Duodenal mucosa (tissue), 2 donors: ENCODE data around the gene MDGA2.
"Not testable (repeated sequence)": the region's sequence is repeated elsewhere in the genome, so short reads cannot be mapped to it uniquely, and the experiment has no call there.

ENCODE experiments used
- H3K27ac ChIP-seq: one replicate; pipeline ENCODE4 v1.7.0; 2013; ENCODE audit warnings: low read depth, low read length
- H3K27me3 ChIP-seq, 2 donors: one replicate each; pipeline ENCODE4 v1.7.0; 2013; ENCODE audit warnings: low read length in 2 of 2, control low read depth in 1 of 2; ENCODE audit not compliant: insufficient read depth in 2 of 2, control insufficient read depth in 1 of 2
- H3K36me3 ChIP-seq, 2 donors: one replicate each; pipeline ENCODE4 v1.7.0; 2013; ENCODE audit warnings: low read length in 2 of 2, control low read depth in 1 of 2; ENCODE audit not compliant: insufficient read depth in 2 of 2, control insufficient read depth in 1 of 2
- H3K4me1 ChIP-seq, 2 donors: one replicate each; pipeline ENCODE4 v1.7.0; 2013; ENCODE audit warnings: low read length in 2 of 2, control low read depth in 1 of 2; ENCODE audit not compliant: insufficient read depth in 2 of 2, control insufficient read depth in 1 of 2
- H3K4me3 ChIP-seq, 2 donors: one replicate each; pipeline ENCODE4 v1.7.0; 2013; ENCODE audit warnings: low read length in 2 of 2, low read depth in 1 of 2
- H3K9ac ChIP-seq, 2 donors: one replicate each; pipeline ENCODE4 v1.7.0; 2013; ENCODE audit warnings: low read length in 2 of 2, low read depth in 1 of 2
- H3K9me3 ChIP-seq, 2 donors: one replicate each; pipeline ENCODE4 v1.7.0; 2013; ENCODE audit warnings: low read length in 2 of 2, control low read depth in 1 of 2; ENCODE audit not compliant: control insufficient read depth in 1 of 2

Gene MDGA2

DNA sequence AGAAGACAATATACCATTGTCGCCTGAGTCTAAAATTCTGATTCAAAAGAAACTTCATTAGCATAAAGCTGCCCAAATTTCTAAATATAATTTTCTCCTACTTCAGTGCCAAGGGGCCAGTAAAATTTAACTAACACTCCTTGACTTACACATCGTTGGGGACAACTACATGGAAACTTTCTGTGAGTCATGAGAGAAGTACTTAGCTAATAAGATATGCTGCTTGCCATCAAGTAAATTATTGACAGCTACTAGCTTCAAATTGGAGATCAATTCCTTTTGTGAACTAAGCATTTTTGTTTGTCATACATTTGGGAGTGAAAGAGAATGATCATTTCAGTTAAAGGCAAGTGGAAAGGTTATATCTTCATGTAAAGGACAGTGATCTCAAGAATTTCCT lies 373.3 kb downstream of the MDGA2 start:
- Histone ChIP-seq H3K36me3 (no peaks in the 10 kb centered on the region), H3K9me3 (no peaks in the 10 kb centered on the region), H3K27ac (no peak overlapping the region), H3K4me1 (no peaks in the 10 kb centered on the region), H3K9ac (no peak overlapping the region), H3K27me3 (no peaks in the 10 kb centered on the region), H3K4me3 (no peak overlapping the region)

DNA sequence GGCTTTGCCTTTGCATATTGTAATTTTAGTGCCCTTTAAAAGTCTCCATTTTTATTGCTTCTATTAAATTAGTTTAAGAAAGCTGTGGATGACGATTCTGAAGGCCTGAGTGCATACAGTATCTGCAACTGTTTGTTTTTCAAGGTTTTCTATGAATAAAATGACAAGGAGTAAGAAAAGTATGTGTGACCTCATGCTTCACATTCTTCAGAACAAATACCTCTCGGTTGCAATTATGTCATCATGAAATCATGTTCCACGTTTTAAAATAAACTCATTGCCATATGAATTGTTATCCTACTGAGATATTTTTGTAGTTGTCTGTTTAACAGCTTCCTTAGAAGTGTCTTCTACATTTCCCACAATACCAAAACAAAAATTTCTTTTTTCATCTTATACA lies 374.6 kb downstream of the MDGA2 start:
- Histone ChIP-seq H3K27me3 (no peaks in the 10 kb centered on the region), H3K4me1 (no peaks in the 10 kb centered on the region), H3K36me3 (no peaks in the 10 kb centered on the region), H3K4me3 (no peak overlapping the region), H3K9ac (no peak overlapping the region), H3K27ac (no peak overlapping the region), H3K9me3 (no peaks in the 10 kb centered on the region)

DNA sequence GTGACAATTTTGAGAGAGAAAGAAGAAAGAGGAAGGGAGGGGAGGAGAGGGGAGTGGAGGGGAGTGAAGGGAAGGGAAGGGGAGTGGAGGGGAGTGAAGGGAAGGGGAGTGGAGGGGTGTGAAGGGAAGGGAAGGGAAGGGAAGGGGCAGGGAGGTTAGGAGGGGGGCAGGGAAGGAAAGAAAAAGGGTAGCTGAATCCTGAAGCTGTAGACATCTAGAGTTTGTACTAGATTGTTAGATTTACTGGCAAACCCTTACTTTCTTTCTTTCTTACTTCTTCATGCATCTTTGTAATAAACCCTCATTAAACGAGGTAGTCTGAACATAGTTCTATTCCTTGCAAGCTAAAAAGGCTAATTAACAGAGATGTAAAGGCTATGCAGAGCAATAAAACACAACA lies 378.0 kb downstream of the MDGA2 start:
- Histone ChIP-seq H3K4me3 (no peak overlapping the region), H3K9ac (no peak overlapping the region), H3K36me3 (no peaks in the 10 kb centered on the region), H3K9me3 (no peaks in the 10 kb centered on the region), H3K27ac (no peak overlapping the region), H3K27me3 (no peaks in the 10 kb centered on the region), H3K4me1 (no peaks in the 10 kb centered on the region)

DNA sequence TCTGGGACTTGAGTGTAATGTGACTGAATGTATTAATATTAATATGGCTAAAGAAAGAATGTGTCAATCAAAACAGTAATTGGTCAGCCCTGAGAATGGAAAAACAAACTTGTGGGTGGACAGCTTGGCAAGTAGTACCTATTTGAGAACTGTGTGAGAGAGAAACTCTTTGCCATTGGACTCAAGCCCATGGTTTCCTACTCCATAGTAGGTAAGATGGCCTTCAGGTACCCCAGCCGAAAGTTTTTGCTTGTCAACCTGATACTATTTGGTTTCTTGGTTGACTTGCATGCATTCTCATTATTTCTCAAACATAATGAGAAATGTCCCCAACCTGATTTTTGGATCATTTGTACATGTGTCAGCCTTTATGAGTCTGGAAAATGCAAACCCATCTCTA lies 391.1 kb downstream of the MDGA2 start:
- H3K9me3 ChIP-seq, result no peaks in the 10 kb centered on the region
- no peak overlapping the region for H3K4me3 ChIP-seq
- H3K27ac ChIP-seq, result no peak overlapping the region
- H3K9ac ChIP-seq, result no peak overlapping the region
- H3K36me3 ChIP-seq, result no peaks in the 10 kb centered on the region
- no peaks in the 10 kb centered on the region for H3K4me1 ChIP-seq
- no peaks in the 10 kb centered on the region for H3K27me3 ChIP-seq

DNA sequence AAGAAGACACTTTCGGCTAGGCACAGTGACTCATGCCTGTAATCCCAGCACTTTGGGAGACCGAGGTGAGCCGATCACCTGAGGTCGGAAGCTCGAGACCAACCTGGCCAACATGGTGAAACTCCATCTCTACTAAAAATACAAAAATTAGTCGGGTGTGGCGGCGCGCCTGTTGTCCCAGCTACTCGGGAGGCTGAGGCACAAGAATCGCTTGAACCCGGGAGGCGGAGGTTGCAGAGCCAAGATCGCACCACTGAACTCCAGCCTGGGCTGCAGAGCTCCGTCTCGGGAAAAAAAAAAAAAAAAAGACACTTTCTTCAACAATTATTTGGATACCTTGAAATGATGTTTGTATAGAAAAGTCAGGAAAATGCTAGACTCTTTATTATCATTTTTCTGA lies 393.6 kb downstream of the MDGA2 start:
- H3K9ac ChIP-seq, H3K4me3 ChIP-seq, H3K27me3 ChIP-seq, H3K9me3 ChIP-seq, H3K27ac ChIP-seq, H3K4me1 ChIP-seq, H3K36me3 ChIP-seq: not testable (repeated sequence)

DNA sequence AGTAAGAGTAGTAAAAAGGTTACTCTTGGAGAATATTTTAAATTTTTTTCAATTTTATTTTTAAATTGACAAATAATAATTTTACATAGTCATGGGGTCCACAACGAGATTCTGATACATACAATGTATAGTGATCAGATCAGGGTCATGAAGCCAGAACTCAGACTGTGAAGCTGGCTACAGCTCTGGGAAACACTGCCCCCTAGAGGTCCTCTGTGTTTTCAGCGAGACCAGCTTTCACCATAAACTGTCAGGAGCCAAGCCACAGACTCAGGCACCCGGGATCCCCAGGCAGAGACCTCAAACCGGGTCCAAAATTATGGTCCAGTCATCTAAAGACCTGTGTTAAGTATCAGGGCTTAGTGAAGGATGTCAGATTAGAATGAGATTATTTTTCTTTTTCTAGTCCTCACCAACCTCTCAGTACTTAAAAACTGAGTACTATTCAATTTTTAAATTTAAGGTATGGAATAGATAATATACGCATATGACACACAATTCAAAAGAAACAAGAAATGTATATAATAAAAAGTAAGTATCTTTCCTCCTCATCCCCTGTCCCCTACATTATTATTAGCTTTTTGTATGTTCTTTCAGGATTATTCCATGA lies 397.1 kb downstream of the MDGA2 start:
- no peaks in the 10 kb centered on the region for H3K27me3 ChIP-seq

DNA sequence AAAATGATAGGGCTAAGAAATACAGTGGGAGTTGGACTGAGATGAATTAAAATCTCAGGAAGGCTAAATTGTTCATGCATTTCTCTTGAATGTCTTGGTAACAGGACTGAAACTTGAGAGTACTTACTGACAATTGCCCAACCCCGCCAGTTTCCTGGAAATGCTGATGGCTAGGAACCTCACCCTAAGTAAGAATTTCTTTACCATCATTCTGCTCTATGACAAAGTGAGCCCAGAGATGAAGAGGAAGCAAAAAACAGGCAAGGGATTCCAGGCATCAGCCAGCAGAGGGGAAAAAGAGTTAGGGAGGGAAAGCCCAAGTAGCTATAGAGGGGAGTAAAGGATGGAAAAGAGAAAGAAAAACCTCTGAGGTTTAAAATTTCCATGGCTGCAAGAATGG lies 397.7 kb downstream of the MDGA2 start:
- Histone ChIP-seq H3K27me3 (no peaks in the 10 kb centered on the region), H3K4me1 (no peaks in the 10 kb centered on the region), H3K36me3 (no peaks in the 10 kb centered on the region), H3K9me3 (no peaks in the 10 kb centered on the region), H3K9ac (no peak overlapping the region), H3K27ac (no peak overlapping the region), H3K4me3 (no peak overlapping the region)

More for the DNA sequence above, 397.1 kb downstream of the MDGA2 start:
- no peaks in the 10 kb centered on the region for H3K4me1 ChIP-seq
- no peak overlapping the region for H3K9ac ChIP-seq
- no peaks in the 10 kb centered on the region for H3K36me3 ChIP-seq
- no peak overlapping the region for H3K27ac ChIP-seq
- no peak overlapping the region for H3K4me3 ChIP-seq
- no peaks in the 10 kb centered on the region for H3K9me3 ChIP-seq

DNA sequence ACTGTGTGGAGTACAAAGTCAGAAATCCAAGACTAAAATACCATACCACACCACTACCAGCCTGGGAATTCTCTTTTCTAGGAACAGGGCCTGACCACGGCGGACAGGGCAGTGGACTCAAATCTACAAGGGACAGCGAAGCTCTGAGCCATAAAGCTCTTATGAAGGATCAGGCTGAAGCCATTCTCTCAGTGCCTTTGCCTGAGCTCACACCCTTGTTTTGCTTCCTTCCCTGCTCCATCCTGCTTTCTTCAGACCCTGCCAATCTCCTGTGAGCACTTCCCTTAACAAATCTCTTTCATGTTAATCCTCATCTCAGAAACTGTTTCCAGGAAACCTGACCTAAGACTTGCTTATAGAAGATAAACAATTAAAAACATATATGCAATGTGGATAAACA lies 398.5 kb downstream of the MDGA2 start:
- Histone ChIP-seq H3K36me3 (no peaks in the 10 kb centered on the region), H3K9ac (no peak overlapping the region), H3K9me3 (no peaks in the 10 kb centered on the region), H3K4me1 (no peaks in the 10 kb centered on the region), H3K4me3 (no peak overlapping the region), H3K27me3 (no peaks in the 10 kb centered on the region), H3K27ac (no peak overlapping the region)

DNA sequence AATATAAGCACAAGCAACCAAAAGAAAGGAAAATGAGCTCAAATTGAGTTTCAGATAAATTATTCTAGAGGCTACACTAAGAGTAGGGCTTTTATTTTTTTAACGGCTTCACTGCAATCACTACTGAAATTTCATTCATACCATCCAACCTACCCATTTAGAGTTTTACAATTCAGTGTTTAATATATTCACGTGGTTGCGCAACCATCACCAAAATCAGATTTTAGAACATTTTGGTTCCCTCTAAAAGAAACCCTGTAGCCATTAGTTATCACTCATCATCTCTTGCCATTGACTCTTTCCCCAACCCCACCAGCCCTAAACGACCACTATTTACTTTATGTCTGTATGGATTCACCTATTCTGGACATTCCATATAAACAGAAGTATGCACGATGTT lies 401.5 kb downstream of the MDGA2 start:
- Histone ChIP-seq H3K27ac (no peak overlapping the region), H3K9me3 (no peaks in the 10 kb centered on the region), H3K4me1 (no peaks in the 10 kb centered on the region), H3K9ac (no peak overlapping the region), H3K27me3 (no peaks in the 10 kb centered on the region), H3K4me3 (no peak overlapping the region), H3K36me3 (no peaks in the 10 kb centered on the region)

DNA sequence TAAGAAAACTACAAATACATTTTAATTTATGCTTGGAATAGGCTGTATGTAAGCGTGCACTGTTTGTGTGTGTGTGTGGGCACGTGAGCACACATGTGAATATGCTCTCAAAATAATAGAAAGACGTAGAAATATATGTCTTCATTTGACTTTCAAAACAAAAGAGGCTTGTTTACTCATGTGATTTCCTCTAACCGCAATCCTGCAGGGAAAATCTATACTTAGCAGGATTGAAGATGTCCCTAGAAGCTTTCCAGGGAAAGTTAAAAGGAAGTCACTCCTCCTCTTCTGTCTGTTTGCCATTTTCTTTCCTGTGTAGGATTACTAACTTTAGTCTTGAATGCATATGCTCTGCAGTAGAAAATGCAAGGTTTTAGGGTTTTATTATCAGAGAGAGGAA lies 404.7 kb downstream of the MDGA2 start:
- Histone ChIP-seq H3K27me3 (no peaks in the 10 kb centered on the region), H3K9me3 (no peaks in the 10 kb centered on the region), H3K4me1 (no peaks in the 10 kb centered on the region), H3K4me3 (no peak overlapping the region), H3K9ac (no peak overlapping the region), H3K27ac (no peak overlapping the region), H3K36me3 (no peaks in the 10 kb centered on the region)
